SU-DHL-6 (cell line): ENCODE data around the gene LCNL1.

Experiments used
- CTCF ChIP-seq: fragments of 200-600 bp; sonication (generic); IDR thresholded peaks from one replicate; pipeline ENCODE4 v1.5.1; 2017; ENCODE audit warnings: antibody characterized with exemption, mild to moderate bottlenecking, low read length, moderate library complexity; ENCODE audit not compliant: insufficient read depth, poor library complexity, severe bottlenecking
- EZH2phosphoT487 ChIP-seq: fragments of 200-600 bp; sonication (generic), shearing (Covaris generic); conservative IDR thresholded peaks from 2 replicates; pipeline ENCODE4 v1.6.1; 2018; ENCODE audit warnings: mild to moderate bottlenecking, antibody characterized with exemption, low read length, moderate library complexity, mixed read lengths

GRCh38 chr9:137026384-137026783 is 43.6 kb downstream of the LCNL1 start:
- TF ChIP-seq CTCF (no peak), EZH2phosphoT487 (no peak)
